Left lung (tissue), 10 donors: Measurements from ENCODE around the gene EEF1AKMT2. TPM values are rescaled to one million over a fixed set of nuclear protein-coding genes. Genes with fewer than 3 reads are reported as not detected.

ENCODE experiments used
- ATAC-seq: fragments of 200-7000 bp; cut with Tn5 transposase; one replicate; pipeline ENCODE4 v1.9.1; 2020; ENCODE audit warnings: moderate library complexity
- DNase-seq, 4 donors: peaks; one replicate each; pipeline ENCODE4 v3.0.0-alpha.2; 2013 to 2020
- H3K27ac ChIP-seq, 2 donors: fragments of 200-600 bp; sonication (generic) in 1 of 2; one replicate each; pipeline versions ENCODE4 v1.5.0 to v1.8.0; 2020 to 2021
- H3K27me3 ChIP-seq, 2 donors: fragments of 200-600 bp; sonication (generic) in 1 of 2; one replicate each; pipeline versions ENCODE4 v1.5.0 to v1.8.0; 2020 to 2021
- H3K36me3 ChIP-seq, 2 donors: fragments of 200-600 bp; sonication (generic) in 1 of 2; one replicate each; pipeline versions ENCODE4 v1.5.0 to v1.8.0; 2020 to 2021
- H3K4me1 ChIP-seq, 2 donors: fragments of 200-600 bp; one replicate each; pipeline ENCODE4 v1.8.0; 2021
- H3K4me3 ChIP-seq, 2 donors: fragments of 200-600 bp; sonication (generic) in 1 of 2; one replicate each; pipeline versions ENCODE4 v1.5.0 to v1.8.0; 2020 to 2021; ENCODE audit warnings: mild to moderate bottlenecking in 1 of 2
- H3K9me3 ChIP-seq, 2 donors: fragments of 200-600 bp; sonication (generic) in 1 of 2; one replicate each; pipeline versions ENCODE4 v1.5.0 to v1.8.0; 2020 to 2021
- CTCF ChIP-seq, 2 donors: fragments of 200-600 bp; sonication (generic) in 1 of 2; IDR thresholded peaks; one replicate each; pipeline versions ENCODE4 v1.5.0 to v1.8.0; 2021; ENCODE audit warnings: antibody characterized with exemption in 2 of 2
- intact Hi-C, 2 donors: fragments of 100-400 bp; cut with DNase I; formaldehyde crosslinking; loops; one replicate each; pipeline versions ENCODE4 v1.11.2 to v1.14.2; 2022
- polyA plus RNA-seq, 6 donors: library from polyadenylated mRNA; unstranded; fragments of 120-200 nt; gene quantifications; one replicate each; pipeline ENCODE4 v1.2.1, GENCODE V29; 2013; ENCODE audit not compliant: insufficient read length in 6 of 6
- total RNA-seq, 2 donors: library from RNA; stranded (reverse); fragmentation: NEBNext Ultra II Directional; extraction: Animal tissue kit (Norgen Biotek cat#: 25700); gene quantifications; one replicate each; pipeline ENCODE4 v1.2.1, GENCODE V29; 2021
- donor health status: DM: no; HTN: yes; CAD: no.
- donor health status: DM: no; HTN: no; CAD: no.

Gene EEF1AKMT2
- total and polyA plus RNA-seq, 8 donors: 14.9 to 43.2 (median 35.2) TPM

GRCh38 chr10:124762281-124762680 lies 29.4 kb downstream of the EEF1AKMT2 start:
- H3K27me3 ChIP-seq: no peaks in the 10 kb centered on the region
- intact Hi-C loops: no loop called here
- ATAC-seq (no peak), DNase-seq (no peak)
- peaks cover 0 to 52% of the 10 kb centered on the region in 2 donors for H3K36me3 ChIP-seq
- H3K4me1 ChIP-seq: no peaks in the 10 kb centered on the region
- H3K4me3 ChIP-seq: no peak overlapping the region
- no peak for TF ChIP-seq CTCF (IDR thresholded peaks at IDR 0.05)
- no peak overlapping the region for H3K27ac ChIP-seq
- no peaks in the 10 kb centered on the region for H3K9me3 ChIP-seq

GRCh38 chr10:124756156-124756903 lies 35.4 kb downstream of the EEF1AKMT2 start:
- Histone ChIP-seq H3K27ac (peak overlapping the region in 1 of 2 donors; percentile 37), H3K36me3 (peaks cover 0 to 29% of the 10 kb centered on the region in 2 donors), H3K4me3 (no peak overlapping the region), H3K4me1 (no peaks in the 10 kb centered on the region), H3K27me3 (no peaks in the 10 kb centered on the region), H3K9me3 (no peaks in the 10 kb centered on the region)
- ATAC-seq: no peak
- DNase-seq: no peak
- intact Hi-C loops: no loop called here
- TF ChIP-seq CTCF (IDR thresholded peaks at IDR 0.05): no peak

GRCh38 chr10:124755581-124755980 lies 36.1 kb downstream of the EEF1AKMT2 start:
- H3K27me3 ChIP-seq: no peaks in the 10 kb centered on the region
- intact Hi-C loops: no loop called here
- no peak for DNase-seq
- no peak for ATAC-seq
- no peaks in the 10 kb centered on the region for H3K4me1 ChIP-seq
- peak overlapping the region in 1 of 2 donors; percentile 30 for H3K27ac ChIP-seq
- no peak for TF ChIP-seq CTCF (IDR thresholded peaks at IDR 0.05)
- no peaks in the 10 kb centered on the region for H3K9me3 ChIP-seq
- peaks cover 0 to 22% of the 10 kb centered on the region in 2 donors for H3K36me3 ChIP-seq
- no peak overlapping the region for H3K4me3 ChIP-seq

- Histone ChIP-seq H3K4me3 (no peak overlapping the region), H3K27ac (no peak overlapping the region), H3K36me3 (peaks cover 0 to 11% of the 10 kb centered on the region in 2 donors), H3K9me3 (no peaks in the 10 kb centered on the region), H3K4me1 (no peaks in the 10 kb centered on the region), H3K27me3 (no peaks in the 10 kb centered on the region)
- DNase-seq: no peak
- no peak for ATAC-seq
- intact Hi-C loops: no loop called here
- no peak for TF ChIP-seq CTCF (IDR thresholded peaks at IDR 0.05)
Measured at GRCh38 chr10:124754227-124754626, 37.5 kb downstream of the EEF1AKMT2 start.

GRCh38 chr10:124748953-124749645 lies 42.6 kb downstream of the EEF1AKMT2 start:
- Histone ChIP-seq H3K4me1 (peaks cover 6 to 10% of the 10 kb centered on the region in 2 donors), H3K9me3 (no peaks in the 10 kb centered on the region), H3K27ac (no peak overlapping the region), H3K36me3 (no peaks in the 10 kb centered on the region), H3K4me3 (no peak overlapping the region), H3K27me3 (no peaks in the 10 kb centered on the region)
- intact Hi-C loops: no loop called here
- no peak for DNase-seq
- ATAC-seq: no peak
- no peak for TF ChIP-seq CTCF (IDR thresholded peaks at IDR 0.05)
